ENCODE measurements around the gene RARB. TPM values are rescaled to one million over a fixed set of nuclear protein-coding genes. Genes with fewer than 3 reads are reported as not detected.

RARB gene
- total RNA-seq, 1 donor from 2014 or later = 0.26 TPM

DNA sequence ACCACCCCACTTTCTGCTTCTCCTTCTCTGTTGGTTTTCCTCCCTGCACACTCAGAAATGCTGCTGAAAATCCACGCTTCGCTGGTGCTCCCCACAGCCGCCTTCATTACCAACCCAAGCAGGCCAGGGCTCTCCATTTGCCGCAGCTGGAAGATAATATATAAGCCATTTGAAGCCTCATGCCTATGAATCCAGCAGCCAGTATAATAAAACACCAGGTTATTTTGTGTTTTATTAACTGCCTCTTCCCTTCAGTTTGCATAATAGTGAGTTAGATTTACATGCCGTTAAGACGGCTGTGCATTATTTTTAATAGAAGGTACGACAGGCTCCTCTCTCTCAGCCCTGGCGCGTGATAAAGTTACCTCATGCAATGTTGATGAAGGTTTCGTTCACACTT, 150.0 kb downstream of the RARB start:
- Histone ChIP-seq H3K27me3 (ENCODE audit: control insufficient read depth, insufficient read depth, low read length) (no peaks in the 10 kb centered on the region), H3K4me3 (ENCODE audit: low read depth, low read length) (no peak overlapping the region), H3K36me3 (ENCODE audit: control insufficient read depth, insufficient read depth, low read length) (no peaks in the 10 kb centered on the region)
- DNase-seq (ENCODE audit: low read depth) (no peak), FAIRE-seq (no peak)
- TF ChIP-seq, protein P1, sequence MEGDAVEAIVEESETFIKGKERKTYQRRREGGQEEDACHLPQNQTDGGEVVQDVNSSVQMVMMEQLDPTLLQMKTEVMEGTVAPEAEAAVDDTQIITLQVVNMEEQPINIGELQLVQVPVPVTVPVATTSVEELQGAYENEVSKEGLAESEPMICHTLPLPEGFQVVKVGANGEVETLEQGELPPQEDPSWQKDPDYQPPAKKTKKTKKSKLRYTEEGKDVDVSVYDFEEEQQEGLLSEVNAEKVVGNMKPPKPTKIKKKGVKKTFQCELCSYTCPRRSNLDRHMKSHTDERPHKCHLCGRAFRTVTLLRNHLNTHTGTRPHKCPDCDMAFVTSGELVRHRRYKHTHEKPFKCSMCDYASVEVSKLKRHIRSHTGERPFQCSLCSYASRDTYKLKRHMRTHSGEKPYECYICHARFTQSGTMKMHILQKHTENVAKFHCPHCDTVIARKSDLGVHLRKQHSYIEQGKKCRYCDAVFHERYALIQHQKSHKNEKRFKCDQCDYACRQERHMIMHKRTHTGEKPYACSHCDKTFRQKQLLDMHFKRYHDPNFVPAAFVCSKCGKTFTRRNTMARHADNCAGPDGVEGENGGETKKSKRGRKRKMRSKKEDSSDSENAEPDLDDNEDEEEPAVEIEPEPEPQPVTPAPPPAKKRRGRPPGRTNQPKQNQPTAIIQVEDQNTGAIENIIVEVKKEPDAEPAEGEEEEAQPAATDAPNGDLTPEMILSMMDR (IDR thresholded peaks at IDR 0.05; ENCODE audit: insufficient read depth, low read length, severe bottlenecking) = no peak

DNA sequence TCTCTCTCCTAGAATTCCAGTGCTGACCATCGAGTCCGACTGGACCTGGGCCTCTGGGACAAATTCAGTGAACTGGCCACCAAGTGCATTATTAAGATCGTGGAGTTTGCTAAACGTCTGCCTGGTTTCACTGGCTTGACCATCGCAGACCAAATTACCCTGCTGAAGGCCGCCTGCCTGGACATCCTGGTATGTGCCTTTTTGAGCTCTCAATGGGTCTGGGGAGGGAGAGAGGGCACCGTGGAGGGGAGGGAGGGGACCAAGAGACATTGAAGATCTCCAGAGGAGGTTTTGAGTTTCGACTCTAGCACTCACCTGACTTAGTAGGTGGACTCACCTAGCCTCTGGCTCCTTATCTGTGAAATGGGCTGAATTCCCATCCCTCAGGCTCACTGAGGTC, 152.5 kb downstream of the RARB start:
- H3K27me3 ChIP-seq (ENCODE audit: control insufficient read depth, insufficient read depth, low read length) = no peaks in the 10 kb centered on the region
- FAIRE-seq = no peak
- TF ChIP-seq, protein P1 (IDR thresholded peaks at IDR 0.05; ENCODE audit: insufficient read depth, low read length, severe bottlenecking) = no peak
- DNase-seq (ENCODE audit: low read depth) = no peak
- no peak overlapping the region for H3K4me3 ChIP-seq (ENCODE audit: low read depth, low read length)
- H3K36me3 ChIP-seq (ENCODE audit: control insufficient read depth, insufficient read depth, low read length) = no peaks in the 10 kb centered on the region

DNA sequence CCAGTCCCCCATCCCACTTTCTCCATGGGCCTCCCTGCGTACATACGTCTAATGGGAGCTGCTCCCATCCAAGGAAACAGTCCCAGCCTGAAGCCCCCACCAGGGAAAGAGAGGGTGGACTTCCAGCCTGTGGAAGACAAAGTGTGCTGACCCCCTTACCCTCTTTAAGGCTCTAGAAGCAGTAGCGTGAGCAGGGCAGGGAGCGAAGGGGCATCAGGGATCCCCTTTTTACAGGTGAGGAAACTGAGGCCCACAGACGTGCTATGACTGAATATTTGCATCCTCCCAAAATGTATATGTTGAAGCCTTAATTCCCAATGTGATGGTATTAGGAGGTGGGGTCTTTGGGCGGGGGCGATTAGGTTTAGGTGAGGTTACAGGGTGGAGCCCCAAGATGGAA, 153.3 kb downstream of the RARB start:
- Histone ChIP-seq H3K4me3 (ENCODE audit: low read depth, low read length) (no peak overlapping the region), H3K27me3 (ENCODE audit: control insufficient read depth, insufficient read depth, low read length) (no peaks in the 10 kb centered on the region), H3K36me3 (ENCODE audit: control insufficient read depth, insufficient read depth, low read length) (no peaks in the 10 kb centered on the region)
- TF ChIP-seq, protein P1 (IDR thresholded peaks at IDR 0.05; ENCODE audit: insufficient read depth, low read length, severe bottlenecking) = no peak
- DNase-seq (ENCODE audit: low read depth) (no peak), FAIRE-seq (no peak)

DNA sequence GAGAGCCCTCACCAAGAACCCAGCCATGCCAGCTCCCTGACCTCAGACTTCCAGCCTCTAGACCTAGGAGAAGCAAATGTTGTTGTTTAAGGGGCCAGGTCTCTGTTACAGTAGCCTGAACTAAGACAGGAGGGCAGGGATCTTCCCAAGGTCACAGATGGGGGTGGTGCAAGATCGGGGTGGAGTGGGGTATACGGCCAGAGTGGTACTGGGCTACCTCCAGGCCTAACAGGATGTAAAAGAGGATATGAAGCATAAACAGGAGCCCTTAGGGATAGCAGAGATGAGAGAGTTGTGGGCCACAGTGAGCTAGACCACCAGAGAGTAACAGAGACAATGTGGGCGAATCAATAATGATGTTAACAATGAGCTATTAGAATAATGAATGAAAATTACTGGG, 153.8 kb downstream of the RARB start:
- H3K4me3 ChIP-seq (ENCODE audit: low read depth, low read length) = no peak overlapping the region
- no peaks in the 10 kb centered on the region for H3K36me3 ChIP-seq (ENCODE audit: control insufficient read depth, insufficient read depth, low read length)
- H3K27me3 ChIP-seq (ENCODE audit: control insufficient read depth, insufficient read depth, low read length) = no peaks in the 10 kb centered on the region
- TF ChIP-seq, protein P1 (IDR thresholded peaks at IDR 0.05; ENCODE audit: insufficient read depth, low read length, severe bottlenecking) = no peak
- no peak for DNase-seq (ENCODE audit: low read depth)
- no peak for FAIRE-seq

DNA sequence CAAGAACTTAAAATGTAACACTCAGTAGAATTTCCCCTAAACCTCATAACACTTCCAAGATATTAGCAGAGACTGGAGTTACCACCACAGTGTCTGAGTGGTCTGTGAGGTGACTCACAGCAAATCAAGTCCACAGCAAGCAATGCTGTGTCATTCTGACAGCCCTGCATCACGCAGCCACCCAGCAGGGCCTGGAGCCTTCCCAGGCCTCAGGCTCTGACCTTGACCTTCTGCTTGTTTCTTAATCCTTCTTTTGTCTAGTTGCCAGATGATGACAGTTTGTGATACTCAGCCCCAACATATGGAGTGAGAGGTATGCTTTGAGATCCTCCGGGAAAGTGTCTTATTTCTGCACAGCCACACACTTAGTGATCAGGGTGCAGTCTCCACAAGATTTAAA, 154.2 kb downstream of the RARB start:
- Histone ChIP-seq H3K4me3 (ENCODE audit: low read depth, low read length) (no peak overlapping the region), H3K36me3 (ENCODE audit: control insufficient read depth, insufficient read depth, low read length) (no peaks in the 10 kb centered on the region), H3K27me3 (ENCODE audit: control insufficient read depth, insufficient read depth, low read length) (no peaks in the 10 kb centered on the region)
- TF ChIP-seq, protein P1 (IDR thresholded peaks at IDR 0.05; ENCODE audit: insufficient read depth, low read length, severe bottlenecking) = no peak
- FAIRE-seq (no peak), DNase-seq (ENCODE audit: low read depth) (peak; percentile 38)

DNA sequence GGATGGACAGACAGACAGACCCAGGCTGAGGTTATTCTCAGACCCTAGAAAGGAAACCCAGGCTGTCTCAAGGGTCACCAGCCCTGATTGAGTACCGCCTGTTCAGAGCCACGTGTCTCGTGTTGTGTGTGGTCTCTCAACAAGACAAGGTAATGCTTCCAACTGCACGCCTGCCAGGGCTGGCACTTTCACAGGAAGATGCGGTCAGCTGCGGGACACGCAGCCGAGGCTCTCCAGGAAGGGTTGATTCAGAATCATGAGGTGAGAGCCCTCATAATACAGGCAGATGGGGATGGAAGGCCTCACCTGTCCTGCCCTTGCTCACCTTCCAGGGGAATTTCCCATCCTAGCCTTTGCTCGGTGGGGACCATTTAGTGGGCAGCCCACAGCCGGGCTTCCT, 155.3 kb downstream of the RARB start:
- TF ChIP-seq, protein P1 (IDR thresholded peaks at IDR 0.05; ENCODE audit: insufficient read depth, low read length, severe bottlenecking) = no peak
- DNase-seq (ENCODE audit: low read depth) = no peak
- no peaks in the 10 kb centered on the region for H3K36me3 ChIP-seq (ENCODE audit: control insufficient read depth, insufficient read depth, low read length)
- no peaks in the 10 kb centered on the region for H3K27me3 ChIP-seq (ENCODE audit: control insufficient read depth, insufficient read depth, low read length)
- no peak for FAIRE-seq
- no peak overlapping the region for H3K4me3 ChIP-seq (ENCODE audit: low read depth, low read length)
